Right ventricle myocardium superior (tissue), 1 donor: ENCODE measurements around the gene RGS13. TPM values are rescaled to one million over a fixed set of nuclear protein-coding genes. Genes with fewer than 3 reads are reported as not detected.

Source experiments
- ATAC-seq: fragments of 200-7000 bp; cut with Tn5 transposase; one replicate; pipeline ENCODE4 v1.9.1; 2020; ENCODE audit warnings: mild to moderate bottlenecking; ENCODE audit not compliant: poor library complexity
- DNase-seq: peaks from one replicate; pipeline ENCODE4 v3.0.0-alpha.2; 2020
- intact Hi-C: fragments of 100-400 bp; cut with DNase I; formaldehyde crosslinking; loops from one replicate; pipeline ENCODE4 v1.11.2; 2022
- total RNA-seq: library from RNA; stranded (reverse); fragmentation: NEBNext Ultra II Directional; extraction: Animal tissue kit (Norgen Biotek cat#: 25700); gene quantifications from one replicate; pipeline ENCODE4 v1.2.1, GENCODE V29; 2021
- donor health status: DM: no; HTN: yes; CAD: no; lungs with severe emphysema.

Gene RGS13
- total RNA-seq, 1 donor from 2014 or later = 0.30 TPM

DNA sequence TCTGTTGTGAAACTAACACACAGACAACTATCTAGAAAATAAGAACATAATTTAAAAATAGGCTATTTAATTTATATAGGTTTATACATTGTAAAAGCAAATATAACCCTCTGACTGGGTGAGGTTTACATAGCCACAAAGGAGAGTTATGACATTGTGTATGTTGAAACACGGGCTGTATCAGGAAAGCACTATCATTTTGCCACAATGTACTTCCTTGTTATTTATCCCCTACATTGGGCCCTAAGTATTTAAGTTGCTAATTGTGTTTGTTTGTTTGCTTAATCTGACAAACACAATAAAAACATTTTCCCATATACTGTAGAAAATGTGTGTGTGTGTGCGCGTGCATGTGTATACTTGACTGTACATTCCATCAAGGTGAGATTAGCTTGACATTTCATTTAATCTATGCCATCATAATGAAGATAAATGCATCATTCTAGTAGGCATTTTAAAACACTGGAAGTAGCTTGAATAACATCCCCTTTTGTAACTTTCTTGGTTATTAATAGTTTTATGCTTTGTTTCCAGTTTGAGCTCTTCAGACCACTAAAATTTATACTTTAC is 72.1 kb downstream of the RGS13 start:
- no peak for DNase-seq
- no peak for ATAC-seq
- intact Hi-C loops = no loop called here

DNA sequence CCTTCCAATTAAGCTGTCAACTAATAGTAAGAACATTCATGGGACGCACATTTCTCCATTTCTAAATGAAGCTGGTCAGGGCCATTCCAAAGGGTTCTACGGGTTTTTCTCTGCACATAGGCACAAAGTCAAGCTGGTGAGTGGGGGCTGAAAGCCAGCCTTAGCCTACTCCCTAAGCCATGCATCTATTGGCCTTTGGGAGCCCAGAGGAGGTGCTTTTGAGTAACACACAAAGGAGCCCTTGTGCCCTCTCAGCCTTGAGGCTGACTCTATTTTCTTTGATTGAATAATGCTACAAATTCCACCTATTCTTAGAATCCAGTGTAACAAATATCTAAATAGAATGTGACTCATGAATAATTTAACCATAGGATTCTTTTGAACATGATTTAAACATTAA is 73.6 kb downstream of the RGS13 start:
- intact Hi-C loops = no loop called here
- no peak for DNase-seq
- ATAC-seq = no peak

Other genes starting within 250 kb of the RGS13 start
- gene RGS1, start 60.4 kb upstream of the RGS13 start, total RNA-seq = 0.65 TPM
- 18.4 TPM for gene RGS2, start 172.9 kb downstream of the RGS13 start, total RNA-seq